Measurements from ENCODE around the gene PAPPA.

Gene PAPPA

GRCh38 chr9:116190637-116191396, 37.2 kb downstream of the PAPPA start:
- Histone ChIP-seq H2BK15ac (replicated peaks; ENCODE audit: low read depth) (no peak overlapping the region), H3K4me3 (ENCODE audit: low read length) (no peak overlapping the region), H4K8ac (ENCODE audit: low read depth, low read length) (no peak overlapping the region), H3K4me2 (ENCODE audit: low read length) (no peak overlapping the region), H3K9ac (ENCODE audit: low read length) (no peak overlapping the region), H2AK5ac (ENCODE audit: low read length) (no peak overlapping the region), H3K4me1 (ENCODE audit: control insufficient read depth, low read depth, low read length) (no peaks in the 10 kb centered on the region), H3K18ac (ENCODE audit: low read length) (no peak overlapping the region), H3K56ac (ENCODE audit: low read length) (no peak overlapping the region), H3K4ac (ENCODE audit: low read depth, low read length) (no peak overlapping the region), H3K27me3 (ENCODE audit: insufficient read depth, low read length, poor library complexity) (no peaks in the 10 kb centered on the region), H3K27ac (ENCODE audit: low read depth, low read length) (no peak overlapping the region), H3K79me1 (ENCODE audit: low read length) (no peaks in the 10 kb centered on the region), H3K23ac (ENCODE audit: low read length) (no peak overlapping the region), H4K5ac (ENCODE audit: low read length) (no peak overlapping the region), H2BK5ac (ENCODE audit: low read length) (no peak overlapping the region), H2BK120ac (ENCODE audit: low read depth, low read length) (no peak overlapping the region), H3K36me3 (ENCODE audit: control insufficient read depth, insufficient read depth, low read length) (no peaks in the 10 kb centered on the region), H3K79me2 (ENCODE audit: control insufficient read depth, insufficient read depth, low read length) (no peaks in the 10 kb centered on the region)
- no CpG with 5 or more reads among the region's 6 CpGs for WGBS (ENCODE audit: extremely low coverage, insufficient coverage, low lambda C conversion rate)
- DNase-seq, result no peak

- Histone ChIP-seq H2BK5ac (ENCODE audit: low read length) (no peak overlapping the region), H3K56ac (ENCODE audit: low read length) (no peak overlapping the region), H4K8ac (ENCODE audit: low read depth, low read length) (no peak overlapping the region), H3K79me1 (ENCODE audit: low read length) (no peaks in the 10 kb centered on the region), H3K23ac (ENCODE audit: low read length) (no peak overlapping the region), H2BK15ac (replicated peaks; ENCODE audit: low read depth) (no peak overlapping the region), H3K36me3 (ENCODE audit: control insufficient read depth, insufficient read depth, low read length) (no peaks in the 10 kb centered on the region), H2AK5ac (ENCODE audit: low read length) (no peak overlapping the region), H3K27ac (ENCODE audit: low read depth, low read length) (no peak overlapping the region), H3K4ac (ENCODE audit: low read depth, low read length) (no peak overlapping the region), H3K4me3 (ENCODE audit: low read length) (no peak overlapping the region), H2BK120ac (ENCODE audit: low read depth, low read length) (no peak overlapping the region), H3K79me2 (ENCODE audit: control insufficient read depth, insufficient read depth, low read length) (no peaks in the 10 kb centered on the region), H3K9ac (ENCODE audit: low read length) (no peak overlapping the region), H3K4me2 (ENCODE audit: low read length) (no peak overlapping the region), H3K27me3 (ENCODE audit: insufficient read depth, low read length, poor library complexity) (no peaks in the 10 kb centered on the region), H3K18ac (ENCODE audit: low read length) (no peak overlapping the region), H4K5ac (ENCODE audit: low read length) (no peak overlapping the region), H3K4me1 (ENCODE audit: control insufficient read depth, low read depth, low read length) (no peaks in the 10 kb centered on the region)
- no CpG with 5 or more reads among the region's 2 CpGs for WGBS (ENCODE audit: extremely low coverage, insufficient coverage, low lambda C conversion rate)
- DNase-seq, result peak; percentile 30
Measured at GRCh38 chr9:116191576-116192415, 38.2 kb downstream of the PAPPA start.

GRCh38 chr9:116193636-116194035, 40.0 kb downstream of the PAPPA start:
- Histone ChIP-seq H4K5ac (ENCODE audit: low read length) (no peak overlapping the region), H3K36me3 (ENCODE audit: control insufficient read depth, insufficient read depth, low read length) (no peaks in the 10 kb centered on the region), H2AK5ac (ENCODE audit: low read length) (no peak overlapping the region), H3K4me2 (ENCODE audit: low read length) (no peak overlapping the region), H3K4me3 (ENCODE audit: low read length) (no peak overlapping the region), H4K8ac (ENCODE audit: low read depth, low read length) (no peak overlapping the region), H2BK5ac (ENCODE audit: low read length) (no peak overlapping the region), H3K79me2 (ENCODE audit: control insufficient read depth, insufficient read depth, low read length) (no peaks in the 10 kb centered on the region), H3K23ac (ENCODE audit: low read length) (no peak overlapping the region), H3K4ac (ENCODE audit: low read depth, low read length) (no peak overlapping the region), H3K56ac (ENCODE audit: low read length) (no peak overlapping the region), H3K18ac (ENCODE audit: low read length) (no peak overlapping the region), H3K4me1 (ENCODE audit: control insufficient read depth, low read depth, low read length) (no peaks in the 10 kb centered on the region), H2BK15ac (replicated peaks; ENCODE audit: low read depth) (no peak overlapping the region), H2BK120ac (ENCODE audit: low read depth, low read length) (no peak overlapping the region), H3K27ac (ENCODE audit: low read depth, low read length) (no peak overlapping the region), H3K79me1 (ENCODE audit: low read length) (no peaks in the 10 kb centered on the region), H3K27me3 (ENCODE audit: insufficient read depth, low read length, poor library complexity) (no peaks in the 10 kb centered on the region), H3K9ac (ENCODE audit: low read length) (no peak overlapping the region)
- no peak for DNase-seq

GRCh38 chr9:116196806-116197205, 43.2 kb downstream of the PAPPA start:
- no peaks in the 10 kb centered on the region for H3K79me2 ChIP-seq (ENCODE audit: control insufficient read depth, insufficient read depth, low read length)
- H3K4me1 ChIP-seq (ENCODE audit: control insufficient read depth, low read depth, low read length), result no peaks in the 10 kb centered on the region
- no peak overlapping the region for H3K4me2 ChIP-seq (ENCODE audit: low read length)
- no peak overlapping the region for H3K56ac ChIP-seq (ENCODE audit: low read length)
- H3K27me3 ChIP-seq (ENCODE audit: insufficient read depth, low read length, poor library complexity), result no peaks in the 10 kb centered on the region
- H4K8ac ChIP-seq (ENCODE audit: low read depth, low read length), result no peak overlapping the region
- H3K4ac ChIP-seq (ENCODE audit: low read depth, low read length), result no peak overlapping the region
- WGBS (ENCODE audit: extremely low coverage, insufficient coverage, low lambda C conversion rate), result no CpG with 5 or more reads among the region's 2 CpGs
- H2BK15ac ChIP-seq (replicated peaks; ENCODE audit: low read depth), result no peak overlapping the region
- H2BK120ac ChIP-seq (ENCODE audit: low read depth, low read length), result no peak overlapping the region
- H3K18ac ChIP-seq (ENCODE audit: low read length), result no peak overlapping the region
- H3K27ac ChIP-seq (ENCODE audit: low read depth, low read length), result no peak overlapping the region
- no peak overlapping the region for H3K23ac ChIP-seq (ENCODE audit: low read length)
- no peak overlapping the region for H3K4me3 ChIP-seq (ENCODE audit: low read length)
- no peak overlapping the region for H2BK5ac ChIP-seq (ENCODE audit: low read length)
- no peak overlapping the region for H3K9ac ChIP-seq (ENCODE audit: low read length)
- H3K36me3 ChIP-seq (ENCODE audit: control insufficient read depth, insufficient read depth, low read length), result no peaks in the 10 kb centered on the region
- H3K79me1 ChIP-seq (ENCODE audit: low read length), result no peaks in the 10 kb centered on the region
- H2AK5ac ChIP-seq (ENCODE audit: low read length), result no peak overlapping the region
- DNase-seq, result no peak
- no peak overlapping the region for H4K5ac ChIP-seq (ENCODE audit: low read length)

- no peak overlapping the region for H2BK120ac ChIP-seq (ENCODE audit: low read depth, low read length)
Measured at GRCh38 chr9:116198344-116198743, 44.8 kb downstream of the PAPPA start.

More at GRCh38 chr9:116198344-116198743, 44.8 kb downstream of the PAPPA start:
- Histone ChIP-seq H3K36me3 (ENCODE audit: control insufficient read depth, insufficient read depth, low read length) (no peaks in the 10 kb centered on the region), H3K23ac (ENCODE audit: low read length) (no peak overlapping the region), H3K9ac (ENCODE audit: low read length) (no peak overlapping the region), H3K79me2 (ENCODE audit: control insufficient read depth, insufficient read depth, low read length) (no peaks in the 10 kb centered on the region), H3K4me2 (ENCODE audit: low read length) (no peak overlapping the region), H2BK15ac (replicated peaks; ENCODE audit: low read depth) (no peak overlapping the region), H3K4me3 (ENCODE audit: low read length) (no peak overlapping the region), H2BK5ac (ENCODE audit: low read length) (no peak overlapping the region), H3K56ac (ENCODE audit: low read length) (no peak overlapping the region), H3K27ac (ENCODE audit: low read depth, low read length) (no peak overlapping the region), H3K18ac (ENCODE audit: low read length) (no peak overlapping the region), H3K27me3 (ENCODE audit: insufficient read depth, low read length, poor library complexity) (no peaks in the 10 kb centered on the region), H3K4me1 (ENCODE audit: control insufficient read depth, low read depth, low read length) (no peaks in the 10 kb centered on the region), H3K4ac (ENCODE audit: low read depth, low read length) (no peak overlapping the region), H4K5ac (ENCODE audit: low read length) (no peak overlapping the region), H3K79me1 (ENCODE audit: low read length) (no peaks in the 10 kb centered on the region), H2AK5ac (ENCODE audit: low read length) (no peak overlapping the region), H4K8ac (ENCODE audit: low read depth, low read length) (no peak overlapping the region)
- DNase-seq, result no peak
- WGBS (ENCODE audit: extremely low coverage, insufficient coverage, low lambda C conversion rate), result no CpG with 5 or more reads among the region's 4 CpGs

All from mesendoderm (in vitro differentiated cells).